Glutamatergic neuron (in vitro differentiated cells): ENCODE results near the gene KIF6. TPM values are rescaled to one million over a fixed set of nuclear protein-coding genes. Genes with fewer than 3 reads are reported as not detected.

Source experiments
- DNase-seq: peaks from one replicate; pipeline ENCODE4 v3.0.0; 2022
- H3K27ac Mint-ChIP-seq: one replicate; pipeline ENCODE4 v1.8.0; 2020; ENCODE audit warnings: mild to moderate bottlenecking, mixed read lengths, inconsistent platforms; ENCODE audit not compliant: unreplicated experiment
- H3K27me3 Mint-ChIP-seq: one replicate; pipeline ENCODE4 v1.8.0; 2020; ENCODE audit warnings: mild to moderate bottlenecking, moderate library complexity, mixed read lengths, inconsistent platforms; ENCODE audit not compliant: unreplicated experiment
- H3K36me3 Mint-ChIP-seq: one replicate; pipeline ENCODE4 v1.8.0; 2020; ENCODE audit warnings: mild to moderate bottlenecking, mixed read lengths, inconsistent platforms; ENCODE audit not compliant: unreplicated experiment
- H3K4me1 Mint-ChIP-seq: one replicate; pipeline ENCODE4 v1.8.0; 2020; ENCODE audit warnings: mild to moderate bottlenecking, low read depth, mixed read lengths, inconsistent platforms; ENCODE audit not compliant: unreplicated experiment
- H3K4me3 Mint-ChIP-seq: one replicate; pipeline ENCODE4 v1.8.0; 2020; ENCODE audit warnings: mild to moderate bottlenecking, mixed read lengths, inconsistent platforms; ENCODE audit not compliant: unreplicated experiment
- H3K9me3 Mint-ChIP-seq: one replicate; pipeline ENCODE4 v1.8.0; 2020; ENCODE audit warnings: mild to moderate bottlenecking, moderate library complexity, mixed read lengths, inconsistent platforms; ENCODE audit not compliant: unreplicated experiment
- total RNA-seq: library from RNA; stranded (reverse); fragmentation: NEBNext Ultra II Directional; extraction: Animal tissue kit (Norgen Biotek cat#: 25700); gene quantifications from one replicate; pipeline ENCODE4 v1.2.1, GENCODE V29; 2021; ENCODE audit not compliant: unreplicated experiment
- TF ChIP-seq, protein P1 (sequence below): fragments of 200-600 bp; sonication (generic); IDR thresholded peaks from one replicate; pipeline ENCODE4 v1.5.0; 2021; ENCODE audit not compliant: partially characterized antibody, unreplicated experiment

Gene KIF6
- total RNA-seq, 1 donor from 2014 or later = 1.1 TPM

DNA sequence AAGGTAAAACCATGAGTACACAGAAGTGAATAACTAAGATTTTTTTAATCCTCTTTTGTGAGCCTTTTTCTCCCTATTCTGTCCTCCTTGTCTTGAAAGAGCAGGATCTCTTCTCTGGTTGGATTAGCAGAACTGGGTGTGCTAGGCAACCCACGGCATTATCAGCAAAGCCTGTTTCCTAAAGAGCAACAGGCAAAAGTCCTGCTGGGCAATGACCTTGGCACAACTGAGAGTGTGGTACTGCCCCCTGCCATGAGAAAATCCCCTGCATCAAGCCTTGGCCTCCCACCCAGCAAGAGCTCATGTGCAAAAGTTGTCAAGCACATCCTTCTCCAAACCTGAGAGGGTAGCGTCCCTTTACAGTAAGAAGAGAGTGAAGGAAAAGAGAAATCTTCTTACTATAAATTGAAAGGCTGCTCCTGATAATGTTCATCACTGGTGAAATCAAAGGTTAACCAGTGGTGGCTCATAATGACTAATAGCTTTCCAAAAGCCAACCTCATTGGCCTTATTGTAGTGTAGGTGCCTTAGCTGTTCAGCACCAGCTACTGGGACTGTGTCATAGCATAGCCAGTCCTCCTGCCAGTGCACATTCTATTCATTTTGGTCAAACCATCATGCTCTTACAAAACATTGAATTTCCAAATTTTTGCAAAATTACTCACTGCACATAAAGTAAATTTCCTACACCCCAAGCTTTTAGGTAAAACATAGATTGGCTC lies 17.1 kb downstream of the KIF6 start:
- TF ChIP-seq, protein P1, sequence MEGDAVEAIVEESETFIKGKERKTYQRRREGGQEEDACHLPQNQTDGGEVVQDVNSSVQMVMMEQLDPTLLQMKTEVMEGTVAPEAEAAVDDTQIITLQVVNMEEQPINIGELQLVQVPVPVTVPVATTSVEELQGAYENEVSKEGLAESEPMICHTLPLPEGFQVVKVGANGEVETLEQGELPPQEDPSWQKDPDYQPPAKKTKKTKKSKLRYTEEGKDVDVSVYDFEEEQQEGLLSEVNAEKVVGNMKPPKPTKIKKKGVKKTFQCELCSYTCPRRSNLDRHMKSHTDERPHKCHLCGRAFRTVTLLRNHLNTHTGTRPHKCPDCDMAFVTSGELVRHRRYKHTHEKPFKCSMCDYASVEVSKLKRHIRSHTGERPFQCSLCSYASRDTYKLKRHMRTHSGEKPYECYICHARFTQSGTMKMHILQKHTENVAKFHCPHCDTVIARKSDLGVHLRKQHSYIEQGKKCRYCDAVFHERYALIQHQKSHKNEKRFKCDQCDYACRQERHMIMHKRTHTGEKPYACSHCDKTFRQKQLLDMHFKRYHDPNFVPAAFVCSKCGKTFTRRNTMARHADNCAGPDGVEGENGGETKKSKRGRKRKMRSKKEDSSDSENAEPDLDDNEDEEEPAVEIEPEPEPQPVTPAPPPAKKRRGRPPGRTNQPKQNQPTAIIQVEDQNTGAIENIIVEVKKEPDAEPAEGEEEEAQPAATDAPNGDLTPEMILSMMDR = no peak
- Mint-ChIP-seq H3K4me1 (no peaks in the 10 kb centered on the region), H3K36me3 (no peaks in the 10 kb centered on the region), H3K27me3 (peaks cover 3% of the 10 kb centered on the region), H3K9me3 (peaks cover 3% of the 10 kb centered on the region), H3K27ac (no peak overlapping the region), H3K4me3 (no peak overlapping the region)
- DNase-seq = no peak

DNA sequence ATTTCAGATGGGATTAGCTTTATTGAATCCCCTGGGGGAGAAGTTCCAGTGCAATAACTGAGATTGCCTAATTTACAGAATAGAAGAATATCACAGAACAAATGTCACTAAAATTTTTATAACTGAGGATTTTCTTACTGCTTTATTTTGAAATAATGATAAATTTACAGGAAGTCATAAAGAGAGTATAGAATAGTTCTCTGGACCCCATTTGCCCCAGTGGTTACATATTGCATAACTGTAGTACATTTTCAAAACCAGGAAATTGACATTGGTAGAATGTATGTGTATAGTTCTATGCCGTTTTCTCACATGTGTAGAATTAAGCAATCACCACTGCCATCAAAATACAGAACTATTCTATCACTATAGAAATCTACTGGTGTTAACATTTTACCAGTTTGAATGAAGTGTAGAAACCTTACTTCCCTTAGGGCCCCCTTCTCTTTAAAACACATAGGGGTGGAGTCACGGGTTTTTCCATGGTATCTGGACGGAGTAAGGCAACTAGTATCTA lies 18.3 kb downstream of the KIF6 start:
- DNase-seq = no peak
- no peaks in the 10 kb centered on the region for H3K4me1 Mint-ChIP-seq
- H3K27me3 Mint-ChIP-seq = peaks cover 3% of the 10 kb centered on the region
- no peaks in the 10 kb centered on the region for H3K36me3 Mint-ChIP-seq
- peaks cover 3% of the 10 kb centered on the region for H3K9me3 Mint-ChIP-seq
- TF ChIP-seq, protein P1 = no peak
- H3K27ac Mint-ChIP-seq = no peak overlapping the region
- H3K4me3 Mint-ChIP-seq = no peak overlapping the region

DNA sequence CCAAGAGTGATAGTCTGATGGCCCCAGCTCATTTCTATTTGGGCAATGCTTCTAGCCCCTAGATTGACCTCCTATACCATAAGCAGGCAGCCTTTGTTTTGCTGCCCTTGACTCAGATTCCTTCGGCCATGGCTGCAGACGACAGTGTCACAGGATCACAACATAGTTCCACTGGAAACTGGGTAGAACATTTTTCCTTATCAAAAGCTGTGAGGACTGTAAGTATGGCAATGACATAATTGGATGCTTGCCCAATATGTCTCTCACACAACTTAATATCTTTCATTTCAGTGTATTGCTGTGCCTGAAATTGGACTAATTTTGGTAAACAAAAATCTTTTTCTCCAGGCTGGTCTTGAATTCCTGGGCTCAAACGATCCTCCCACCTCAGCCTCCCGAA lies 22.9 kb downstream of the KIF6 start:
- DNase-seq = no peak
- Mint-ChIP-seq H3K9me3 (peaks cover 3% of the 10 kb centered on the region), H3K4me1 (no peaks in the 10 kb centered on the region), H3K27me3 (peaks cover 3% of the 10 kb centered on the region), H3K4me3 (no peak overlapping the region), H3K27ac (no peak overlapping the region), H3K36me3 (no peaks in the 10 kb centered on the region)
- TF ChIP-seq, protein P1 = no peak

DNA sequence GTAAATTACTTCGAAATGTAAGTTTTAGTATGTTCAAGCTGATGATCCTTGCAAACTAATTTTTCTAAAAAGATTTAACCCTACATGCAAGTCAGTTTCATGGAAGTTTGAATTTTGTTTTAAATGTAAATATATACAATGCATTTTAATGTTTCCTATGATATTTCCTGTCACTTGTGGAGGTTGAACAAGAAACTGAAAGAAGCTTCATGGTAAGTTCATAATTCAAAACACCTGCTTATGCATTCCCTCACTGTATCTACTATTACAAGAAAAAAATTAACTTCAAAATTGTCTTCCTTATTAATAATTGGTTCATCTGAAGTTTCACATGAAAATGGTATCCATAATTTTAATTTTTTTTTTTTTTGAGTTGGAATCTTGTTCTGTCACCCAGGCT lies 24.8 kb downstream of the KIF6 start:
- Mint-ChIP-seq H3K9me3 (no peaks in the 10 kb centered on the region), H3K4me1 (no peaks in the 10 kb centered on the region), H3K4me3 (no peak overlapping the region), H3K36me3 (no peaks in the 10 kb centered on the region), H3K27ac (no peak overlapping the region), H3K27me3 (no peaks in the 10 kb centered on the region)
- TF ChIP-seq, protein P1 = no peak
- DNase-seq = no peak

DNA sequence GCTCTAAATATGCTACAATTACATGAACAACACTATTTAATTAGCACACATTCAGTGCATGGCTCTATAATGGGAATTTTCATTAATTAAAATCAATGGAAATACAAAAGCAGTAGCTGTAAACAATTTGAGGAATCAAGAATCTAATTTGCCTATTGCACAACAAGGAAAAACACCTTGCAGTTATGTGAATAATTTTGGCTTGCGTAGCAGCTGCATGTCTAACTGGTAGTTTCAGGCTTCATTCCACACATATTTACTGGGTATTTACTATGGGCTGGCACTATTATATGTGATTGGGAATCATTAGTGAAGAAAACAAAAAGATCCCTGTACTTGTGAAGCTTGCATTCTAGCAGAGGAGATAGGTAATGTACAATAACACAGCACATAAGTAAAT lies 26.4 kb downstream of the KIF6 start:
- TF ChIP-seq, protein P1 = no peak
- Mint-ChIP-seq H3K27ac (no peak overlapping the region), H3K4me3 (no peak overlapping the region), H3K36me3 (no peaks in the 10 kb centered on the region), H3K4me1 (peaks cover 3% of the 10 kb centered on the region), H3K9me3 (no peaks in the 10 kb centered on the region), H3K27me3 (no peaks in the 10 kb centered on the region)
- DNase-seq = no peak
